Placental epithelial cell (primary cell): ENCODE data around the gene LYPD3. TPM values are rescaled to one million over a fixed set of nuclear protein-coding genes. Genes with fewer than 3 reads are reported as not detected.

Source experiments
- total RNA-seq: library from RNA; depleted of rRNA; stranded (reverse); fragments of >200 nt; gene quantifications from 2 replicates; pipeline ENCODE4 v1.2.3, GENCODE V29; 2012

LYPD3 gene
- total RNA-seq = 35.5 and 65.2 TPM in 2 replicates

DNA sequence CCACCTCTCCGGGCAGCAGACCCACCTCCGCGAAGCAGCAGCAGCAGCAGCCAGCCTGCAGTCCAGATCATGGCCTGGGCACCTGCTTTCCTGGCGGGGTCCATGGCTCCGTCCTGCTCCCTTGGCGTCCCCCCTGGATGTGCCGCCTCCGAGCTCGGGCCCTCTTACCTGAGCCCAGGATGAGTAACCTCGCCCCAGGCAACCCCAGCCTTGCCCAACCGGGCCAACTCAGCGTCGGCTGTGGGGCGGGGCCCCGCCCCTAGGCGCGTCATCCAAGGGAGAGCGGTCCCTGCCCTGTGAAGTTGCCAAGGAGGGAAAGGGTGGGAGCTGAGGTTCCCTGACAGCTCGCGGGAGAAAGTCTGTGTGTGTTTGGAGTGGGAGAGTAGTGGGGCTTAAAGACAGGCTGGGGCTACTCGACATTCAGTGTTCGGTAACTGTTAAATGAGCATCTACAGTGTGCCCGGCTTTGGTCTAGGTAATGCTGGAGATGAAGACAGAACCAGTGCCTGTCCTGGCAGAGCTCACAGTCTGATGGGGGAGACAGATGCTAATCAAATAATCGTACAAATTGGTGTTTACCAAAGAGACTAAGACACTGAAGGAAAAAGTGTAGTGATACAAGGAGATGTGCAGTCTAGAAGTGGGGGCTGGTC lies at the start of gene LYPD3:
LYPD3 (minus strand) TSS at position 141 of the 653 bp plus-strand sequence; CDS start at position 104, 37 bp downstream.

DNA sequence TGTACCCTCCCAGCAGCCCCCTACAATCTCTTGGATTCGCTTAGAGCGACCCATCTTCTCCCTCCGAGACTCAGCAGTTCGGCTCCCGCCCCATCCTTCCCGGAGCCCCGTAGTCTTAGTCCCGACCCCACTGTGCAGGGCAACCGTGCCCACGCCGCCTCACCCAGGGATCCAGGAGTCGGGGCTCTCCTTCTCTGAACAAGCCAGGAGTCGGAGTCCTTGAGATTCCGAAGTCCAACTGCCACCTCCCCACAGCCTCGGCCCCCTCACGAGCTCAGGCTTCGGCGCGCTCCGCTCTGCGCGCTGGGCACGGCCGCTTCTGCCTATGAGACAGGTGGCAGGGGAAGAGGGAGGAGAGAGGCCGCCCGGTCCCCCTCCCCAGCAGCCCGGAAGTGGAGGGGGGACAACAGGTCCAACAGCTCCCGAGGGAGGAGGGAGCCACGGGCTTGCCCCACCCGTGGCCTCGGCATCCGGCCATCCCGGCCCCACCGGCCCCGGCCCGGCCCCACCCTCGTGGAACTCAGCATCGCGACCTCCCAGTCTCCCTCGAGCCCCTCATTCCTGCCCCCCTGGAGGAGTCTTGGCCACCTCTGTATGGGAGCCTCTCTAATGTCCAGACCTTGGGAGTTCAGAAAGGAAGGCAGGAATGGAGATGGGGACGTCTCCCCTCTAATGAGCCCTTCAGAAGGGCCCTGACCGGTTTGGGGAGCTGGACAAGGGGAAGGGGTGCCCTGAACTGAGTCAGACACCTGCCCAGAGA lies 39.2 kb upstream of the LYPD3 start, which contains the start of gene PHLDB3:
PHLDB3 (minus strand) TSS at position 321 of the 760 bp plus-strand sequence. CDS start 628 bp downstream, outside the sequence.

DNA sequence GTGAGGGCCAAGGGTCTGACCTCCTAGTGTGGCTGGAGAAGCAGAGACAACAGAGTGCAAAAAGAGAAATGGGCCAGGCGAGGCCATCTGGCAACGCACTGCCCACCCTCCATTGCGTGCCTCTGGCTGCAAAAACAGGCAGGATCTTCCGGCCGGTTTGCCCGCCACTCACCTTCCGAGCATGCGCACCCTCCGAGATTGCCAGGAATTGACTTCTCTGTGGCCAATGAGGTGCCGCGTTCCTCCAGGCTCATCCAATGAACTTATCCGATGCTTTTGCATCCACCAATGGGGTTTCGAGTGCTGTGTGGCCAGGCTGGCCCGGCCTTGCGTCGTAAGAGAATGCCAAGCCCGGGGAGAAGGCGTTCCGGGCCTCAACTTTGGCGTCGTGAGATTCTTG lies 50.9 kb downstream of the LYPD3 start, which contains the start of gene TEX101:
TEX101 (plus strand) TSS at position 337 of the 400 bp plus-strand sequence. CDS start 1,030 bp downstream, outside the sequence.

Other genes starting within 250 kb of the LYPD3 start
- gene PSG9, start 196.1 kb downstream of the LYPD3 start, total RNA-seq = 0.11 TPM in 1 of 2 replicates, not detected in the other
- 0.33 and 0.39 TPM in 2 replicates for gene CD177, start 111.9 kb downstream of the LYPD3 start, total RNA-seq
- gene TEX101, start 50.7 kb downstream of the LYPD3 start, total RNA-seq = not detected in 2 replicates
- 24.8 and 45.5 TPM in 2 replicates for gene PHLDB3, start 39.1 kb upstream of the LYPD3 start, total RNA-seq
- 174 and 189 TPM in 2 replicates for gene ETHE1, start 61.6 kb upstream of the LYPD3 start, total RNA-seq
- gene ZNF575, start 67.6 kb upstream of the LYPD3 start, total RNA-seq = under 0.01 TPM in 1 of 2 replicates, not detected in the other
- 27.0 and 51.8 TPM in 2 replicates for gene XRCC1, start 109.9 kb upstream of the LYPD3 start, total RNA-seq
- 2.4 and 11.0 TPM in 2 replicates for gene PINLYP, start 110.2 kb upstream of the LYPD3 start, total RNA-seq
- 16.9 and 18.5 TPM in 2 replicates for gene IRGQ, start 130.5 kb upstream of the LYPD3 start, total RNA-seq
- 7.9 and 9.0 TPM in 2 replicates for gene ZNF576, start 131.0 kb upstream of the LYPD3 start, total RNA-seq
- under 0.01 and 0.22 TPM in 2 replicates for gene SRRM5, start 146.5 kb upstream of the LYPD3 start, total RNA-seq
- 20.8 and 27.9 TPM in 2 replicates for gene ZNF428, start 154.0 kb upstream of the LYPD3 start, total RNA-seq
- gene CADM4, start 174.2 kb upstream of the LYPD3 start, total RNA-seq = 0.54 and 1.2 TPM in 2 replicates
- gene PLAUR, start 204.6 kb upstream of the LYPD3 start, total RNA-seq = 45.1 and 48.3 TPM in 2 replicates